ENCODE results near the gene XPO4. TPM values are rescaled to one million over a fixed set of nuclear protein-coding genes. Genes with fewer than 3 reads are reported as not detected.

The XPO4 gene
- total RNA-seq, 1 donor from 2014 or later, result 32.0 TPM

DNA sequence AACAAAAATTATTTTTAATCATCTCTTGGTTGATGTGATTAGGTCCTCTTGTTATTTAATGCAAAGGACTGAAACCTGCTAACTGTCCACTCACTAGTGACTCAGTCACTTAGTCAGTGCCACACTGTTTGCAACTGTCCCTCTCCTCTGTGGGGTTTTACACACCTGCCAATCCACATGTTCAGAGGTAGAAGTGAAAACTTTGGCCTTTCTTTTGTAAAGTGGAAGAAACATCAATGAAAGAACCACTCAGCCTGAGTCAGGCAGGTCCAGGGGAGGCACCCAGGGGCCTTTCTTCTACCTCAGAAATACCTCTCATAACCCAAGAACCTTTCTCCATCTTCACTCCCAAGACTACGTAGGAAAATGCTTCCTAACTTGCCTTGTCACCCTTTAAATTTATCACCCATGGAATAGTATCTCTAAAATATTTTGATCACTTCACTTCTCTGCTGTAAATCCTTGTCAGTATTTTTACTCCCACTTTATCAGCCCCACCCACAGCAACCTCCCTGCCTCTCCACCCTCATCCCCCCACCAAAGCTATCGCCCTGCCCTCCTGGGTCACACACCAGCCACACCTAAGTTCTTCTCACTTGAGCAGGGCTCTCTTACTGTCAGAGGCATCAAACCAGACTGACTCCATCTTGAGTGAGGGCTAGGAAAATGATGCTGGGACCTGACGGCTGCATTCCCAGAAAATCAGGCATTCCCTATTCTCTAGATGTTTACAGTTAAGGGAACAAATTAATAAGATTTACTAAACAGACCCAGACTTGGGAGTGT, 99.2 kb downstream of the XPO4 start:
- Histone ChIP-seq H3K36me3 (peaks cover 50% of the 10 kb centered on the region), H3K27me3 (ENCODE audit: low read depth) (no peaks in the 10 kb centered on the region), H3K4me3 (no peak overlapping the region), H3K4me1 (peaks cover 13% of the 10 kb centered on the region), H3K9me3 (replicated peaks) (no peaks in the 10 kb centered on the region), H3K27ac (replicated peaks) (no peak overlapping the region)
- intact Hi-C loops (cut with micrococcal nuclease), result no loop called here
- no peak for DNase-seq
- TF ChIP-seq, protein P1, sequence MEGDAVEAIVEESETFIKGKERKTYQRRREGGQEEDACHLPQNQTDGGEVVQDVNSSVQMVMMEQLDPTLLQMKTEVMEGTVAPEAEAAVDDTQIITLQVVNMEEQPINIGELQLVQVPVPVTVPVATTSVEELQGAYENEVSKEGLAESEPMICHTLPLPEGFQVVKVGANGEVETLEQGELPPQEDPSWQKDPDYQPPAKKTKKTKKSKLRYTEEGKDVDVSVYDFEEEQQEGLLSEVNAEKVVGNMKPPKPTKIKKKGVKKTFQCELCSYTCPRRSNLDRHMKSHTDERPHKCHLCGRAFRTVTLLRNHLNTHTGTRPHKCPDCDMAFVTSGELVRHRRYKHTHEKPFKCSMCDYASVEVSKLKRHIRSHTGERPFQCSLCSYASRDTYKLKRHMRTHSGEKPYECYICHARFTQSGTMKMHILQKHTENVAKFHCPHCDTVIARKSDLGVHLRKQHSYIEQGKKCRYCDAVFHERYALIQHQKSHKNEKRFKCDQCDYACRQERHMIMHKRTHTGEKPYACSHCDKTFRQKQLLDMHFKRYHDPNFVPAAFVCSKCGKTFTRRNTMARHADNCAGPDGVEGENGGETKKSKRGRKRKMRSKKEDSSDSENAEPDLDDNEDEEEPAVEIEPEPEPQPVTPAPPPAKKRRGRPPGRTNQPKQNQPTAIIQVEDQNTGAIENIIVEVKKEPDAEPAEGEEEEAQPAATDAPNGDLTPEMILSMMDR (IDR thresholded peaks at IDR 0.05; ENCODE audit: borderline replicate concordance), result no peak

DNA sequence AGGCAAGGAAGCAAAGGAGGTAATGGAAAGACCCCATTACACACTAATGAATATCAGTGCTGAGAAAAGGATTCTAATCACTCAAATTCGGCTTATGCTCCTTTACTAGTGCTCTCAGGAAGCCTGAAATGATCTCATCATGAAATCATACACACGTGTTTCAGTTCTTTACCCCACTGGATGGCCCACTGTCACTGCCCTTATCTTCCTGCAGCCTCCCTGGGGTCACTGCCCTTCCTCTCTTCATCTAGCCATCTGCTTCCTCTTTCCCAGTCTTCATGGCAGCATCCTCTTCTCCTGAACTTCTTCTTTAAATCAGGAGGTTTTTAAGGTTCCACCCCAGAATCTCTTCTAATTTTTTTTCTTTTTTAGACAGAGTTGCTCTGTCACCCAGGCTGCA, 100.8 kb downstream of the XPO4 start:
- Histone ChIP-seq H3K36me3 (peaks cover 49% of the 10 kb centered on the region), H3K4me1 (peaks cover 25% of the 10 kb centered on the region), H3K4me3 (no peak overlapping the region), H3K27ac (replicated peaks) (no peak overlapping the region), H3K27me3 (ENCODE audit: low read depth) (no peaks in the 10 kb centered on the region), H3K9me3 (replicated peaks) (no peaks in the 10 kb centered on the region)
- intact Hi-C loops (cut with micrococcal nuclease), result no loop called here
- TF ChIP-seq, protein P1 (IDR thresholded peaks at IDR 0.05; ENCODE audit: borderline replicate concordance), result no peak
- no peak for DNase-seq

DNA sequence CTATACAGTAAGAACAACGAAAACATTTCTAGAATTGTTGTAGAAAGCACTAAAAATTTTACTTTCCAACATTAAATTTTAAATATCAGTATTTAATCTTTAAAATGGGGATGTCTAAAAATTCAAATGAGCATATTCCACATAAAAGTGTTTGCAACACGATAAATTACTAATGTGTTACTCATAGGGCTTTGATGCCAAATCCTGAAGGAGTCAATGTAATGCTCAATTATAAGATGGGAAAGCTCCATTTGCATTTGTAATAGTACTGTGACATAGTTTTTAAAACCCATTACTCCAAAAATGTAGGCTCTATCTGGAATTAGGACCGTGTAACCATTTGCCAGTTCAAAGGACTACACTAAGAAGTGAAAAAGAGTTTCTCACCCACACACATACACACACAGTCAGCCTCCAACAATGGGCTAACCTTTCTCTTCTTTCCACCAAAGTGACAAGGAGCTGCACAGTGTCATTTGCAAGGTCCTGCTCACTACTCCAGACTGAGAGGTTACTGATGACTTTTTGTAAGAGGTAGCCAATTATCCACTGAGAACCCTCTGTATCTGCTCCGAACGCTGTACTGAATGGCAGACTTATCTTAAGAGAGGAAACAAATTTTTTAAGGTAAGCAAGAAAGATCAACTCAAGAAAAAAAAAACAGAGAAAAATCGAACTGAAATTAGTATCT, 102.7 kb downstream of the XPO4 start:
- Histone ChIP-seq H3K27ac (replicated peaks) (no peak overlapping the region), H3K36me3 (peaks cover 55% of the 10 kb centered on the region), H3K4me3 (no peak overlapping the region), H3K4me1 (peaks cover 28% of the 10 kb centered on the region), H3K27me3 (ENCODE audit: low read depth) (no peaks in the 10 kb centered on the region), H3K9me3 (replicated peaks) (no peaks in the 10 kb centered on the region)
- DNase-seq, result no peak
- intact Hi-C loops (cut with micrococcal nuclease), result no loop called here
- TF ChIP-seq, protein P1 (IDR thresholded peaks at IDR 0.05; ENCODE audit: borderline replicate concordance), result no peak

DNA sequence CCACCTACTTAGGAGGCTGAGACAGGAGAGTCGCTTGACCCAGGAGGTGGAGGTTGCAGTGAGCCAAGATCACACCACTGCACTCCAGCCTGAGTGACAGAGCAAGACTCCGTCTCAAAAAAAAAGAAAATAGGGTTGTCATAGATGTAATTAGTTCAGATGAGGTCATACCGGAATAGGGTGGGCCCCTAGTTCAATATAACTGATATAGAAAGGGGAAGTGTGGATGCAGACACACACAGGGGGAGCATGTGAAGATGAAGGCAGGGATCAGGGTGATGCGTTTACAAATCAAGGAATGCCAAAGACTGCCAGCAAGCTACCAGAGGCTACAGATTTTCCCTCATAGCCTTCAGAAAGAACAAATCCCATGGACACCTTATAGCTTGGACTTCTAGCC, 104.5 kb downstream of the XPO4 start:
- TF ChIP-seq, protein P1 (IDR thresholded peaks at IDR 0.05; ENCODE audit: borderline replicate concordance), result no peak
- intact Hi-C loops (cut with micrococcal nuclease), result no loop called here
- Histone ChIP-seq H3K27ac (replicated peaks) (no peak overlapping the region), H3K4me1 (peaks cover 26% of the 10 kb centered on the region), H3K36me3 (peaks cover 74% of the 10 kb centered on the region), H3K27me3 (ENCODE audit: low read depth) (no peaks in the 10 kb centered on the region), H3K9me3 (replicated peaks) (no peaks in the 10 kb centered on the region), H3K4me3 (no peak overlapping the region)
- no peak for DNase-seq

DNA sequence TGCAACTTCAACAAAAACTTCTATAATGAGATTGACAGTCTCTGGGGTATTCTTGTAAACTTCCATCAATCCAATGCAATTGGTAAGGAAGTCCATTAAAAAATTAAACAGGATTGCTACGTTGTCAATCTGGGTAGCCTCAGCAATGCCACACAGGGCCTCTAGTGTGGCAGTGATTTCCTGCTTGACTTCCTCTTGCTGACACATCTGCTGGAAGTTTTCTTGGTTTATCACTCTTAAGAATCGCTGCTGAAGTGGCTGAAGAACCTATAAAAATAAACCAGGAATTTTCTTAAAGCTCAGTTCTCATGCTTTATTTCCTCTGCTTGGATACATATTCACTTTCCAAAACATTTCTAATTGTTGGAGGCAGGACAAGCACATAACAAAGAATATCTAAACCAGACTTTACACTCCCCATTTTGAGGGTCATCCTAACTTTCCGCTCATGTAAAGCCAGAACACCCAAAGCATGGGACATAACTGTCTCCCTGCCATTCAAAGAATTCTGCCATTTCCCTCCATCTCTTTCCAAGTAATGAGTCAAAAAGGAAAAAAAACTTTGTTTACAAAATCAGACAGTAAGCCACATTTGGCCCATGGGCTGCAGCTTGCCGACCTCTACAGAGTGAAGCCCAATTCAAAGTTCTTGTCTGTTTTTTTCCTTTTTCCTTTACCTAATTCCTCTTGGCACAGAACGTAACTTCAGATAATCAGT, 105.6 kb downstream of the XPO4 start:
- intact Hi-C loops (cut with micrococcal nuclease), result no loop called here
- peaks cover 84% of the 10 kb centered on the region for H3K36me3 ChIP-seq
- no peak overlapping the region for H3K4me3 ChIP-seq
- TF ChIP-seq, protein P1 (IDR thresholded peaks at IDR 0.05; ENCODE audit: borderline replicate concordance), result no peak
- H3K9me3 ChIP-seq (replicated peaks), result no peaks in the 10 kb centered on the region
- H3K27ac ChIP-seq (replicated peaks), result peak overlapping the region; percentile 31
- peaks cover 24% of the 10 kb centered on the region for H3K4me1 ChIP-seq
- no peaks in the 10 kb centered on the region for H3K27me3 ChIP-seq (ENCODE audit: low read depth)
- no peak for DNase-seq

All from left ventricle myocardium inferior (tissue), 1 donor.